Left renal cortex interstitium (tissue), 4 donors: Measurements from ENCODE around the gene H2AZ1. TPM values are rescaled to one million over a fixed set of nuclear protein-coding genes. Genes with fewer than 3 reads are reported as not detected.

Experiments
- DNase-seq, 4 donors: peaks; one replicate each; pipeline ENCODE4 v3.0.0-alpha.2; 2013; ENCODE audit warnings: low read depth in 4 of 4, low spot score in 2 of 4, missing footprints in 1 of 4
- polyA plus RNA-seq, 4 donors: library from polyadenylated mRNA; unstranded; fragments of 120-200 nt; gene quantifications; one replicate each; pipeline ENCODE4 v1.2.1, GENCODE V29; 2013; ENCODE audit not compliant: insufficient read length in 4 of 4

The H2AZ1 gene
- polyA plus RNA-seq, 4 donors = 344 to 407 (median 367) TPM

GRCh38 chr4:99946356-99947189 lies 3.5 kb downstream of the H2AZ1 start, which contains the start of gene DNAJB14:
Gene DNAJB14, minus strand, starts transcription at chr4:99946618. Its CDS starts 47 bp downstream, at chr4:99946571.
- peak; percentile 43 to 66 (median 54) for DNase-seq

GRCh38 chr4:99945718-99946355 lies 4.2 kb downstream of the H2AZ1 start:
- peak; percentile 20 to 55 (median 36) for DNase-seq

GRCh38 chr4:99943904-99944437 lies 6.1 kb downstream of the H2AZ1 start:
- DNase-seq = no peak

- DNase-seq = no peak
Measured at GRCh38 chr4:99938243-99938753, 11.8 kb downstream of the H2AZ1 start.

GRCh38 chr4:99934891-99935290 lies 15.2 kb downstream of the H2AZ1 start:
- DNase-seq = no peak

- DNase-seq = no peak
Measured at GRCh38 chr4:99927566-99927965, 22.5 kb downstream of the H2AZ1 start.

- no peak for DNase-seq
Measured at GRCh38 chr4:99921174-99921573, 28.9 kb downstream of the H2AZ1 start.

GRCh38 chr4:99918656-99919055 lies 31.4 kb downstream of the H2AZ1 start:
- no peak for DNase-seq

- no peak for DNase-seq
Measured at GRCh38 chr4:99917575-99917974, 32.5 kb downstream of the H2AZ1 start.

- no peak for DNase-seq
Measured at GRCh38 chr4:99915449-99915848, 34.6 kb downstream of the H2AZ1 start.

Other genes with a start within 250 kb of the H2AZ1 start
- 1 to 10 TPM in 2 of 4 donors, under 1 TPM in 2; 0.97 to 1.4 (median 1.1) TPM for gene DAPP1, start 133.4 kb downstream of the H2AZ1 start, polyA plus RNA-seq
- gene LAMTOR3, start 55.8 kb downstream of the H2AZ1 start, polyA plus RNA-seq = 100 to 1,000 TPM in 2 of 4 donors, 10 to 100 TPM in 2; 80.0 to 105 (median 97.3) TPM
- gene DNAJB14, start 3.7 kb downstream of the H2AZ1 start, polyA plus RNA-seq = 10 to 100 TPM; 31.7 to 42.4 (median 36.6) TPM
- 1 to 10 TPM; 2.4 to 2.7 (median 2.6) TPM for gene DDIT4L, start 240.2 kb upstream of the H2AZ1 start, polyA plus RNA-seq